Thoracic aorta (tissue), 2 donors: ENCODE data around the gene GRK7. TPM values are rescaled to one million over a fixed set of nuclear protein-coding genes. Genes with fewer than 3 reads are reported as not detected.

Experiments used
- ATAC-seq: fragments of 150-250 bp; one replicate; pipeline ENCODE4 v1.8.0; 2017; ENCODE audit warnings: low read depth; ENCODE audit not compliant: insufficient number of reproducible peaks, low FRiP score
- DNase-seq: peaks from one replicate; pipeline ENCODE4 v3.0.0-alpha.2; 2020; ENCODE audit warnings: low spot score
- H3K27ac ChIP-seq, 2 donors: fragments of 200-600 bp; sonication (generic); 1 replicate in 1 of 2; 2 replicates in 1 of 2; pipeline ENCODE4 v1.5.1; 2016; ENCODE audit warnings: mild to moderate bottlenecking in 2 of 2, moderate library complexity in 2 of 2
- H3K27me3 ChIP-seq: fragments of 200-600 bp; sonication (generic); replicated peaks from 2 replicates; pipeline ENCODE4 v1.6.0; 2016; ENCODE audit warnings: mild to moderate bottlenecking; ENCODE audit not compliant: insufficient read depth
- H3K36me3 ChIP-seq: fragments of 200-600 bp; sonication (generic); one replicate; pipeline ENCODE4 v1.5.1; 2016
- H3K4me1 ChIP-seq, 2 donors: fragments of 200-600 bp; sonication (generic); 1 replicate in 1 of 2; 2 replicates in 1 of 2; pipeline versions ENCODE4 v1.5.1 to v1.6.0; 2016; ENCODE audit warnings: low read depth in 2 of 2, mild to moderate bottlenecking in 1 of 2; ENCODE audit not compliant: control insufficient read depth in 1 of 2
- H3K4me3 ChIP-seq: fragments of 200-600 bp; sonication (generic); 2 replicates; pipeline ENCODE4 v1.5.1; 2016; ENCODE audit warnings: mild to moderate bottlenecking
- H3K9me3 ChIP-seq: fragments of 200-600 bp; sonication (generic); 2 replicates; pipeline ENCODE4 v1.5.1; 2016
- CTCF ChIP-seq: fragments of 200-600 bp; sonication (generic); IDR thresholded peaks from one replicate; pipeline ENCODE4 v1.5.1; 2019; ENCODE audit warnings: antibody characterized with exemption
- total RNA-seq, 2 donors: library from RNA; depleted of rRNA; stranded (reverse); fragments of >200 nt; gene quantifications; one replicate each; pipeline versions ENCODE4 v1.1.0 to v1.2.3, GENCODE V29; 2016

GRK7 gene
- total RNA-seq = not detected

DNA sequence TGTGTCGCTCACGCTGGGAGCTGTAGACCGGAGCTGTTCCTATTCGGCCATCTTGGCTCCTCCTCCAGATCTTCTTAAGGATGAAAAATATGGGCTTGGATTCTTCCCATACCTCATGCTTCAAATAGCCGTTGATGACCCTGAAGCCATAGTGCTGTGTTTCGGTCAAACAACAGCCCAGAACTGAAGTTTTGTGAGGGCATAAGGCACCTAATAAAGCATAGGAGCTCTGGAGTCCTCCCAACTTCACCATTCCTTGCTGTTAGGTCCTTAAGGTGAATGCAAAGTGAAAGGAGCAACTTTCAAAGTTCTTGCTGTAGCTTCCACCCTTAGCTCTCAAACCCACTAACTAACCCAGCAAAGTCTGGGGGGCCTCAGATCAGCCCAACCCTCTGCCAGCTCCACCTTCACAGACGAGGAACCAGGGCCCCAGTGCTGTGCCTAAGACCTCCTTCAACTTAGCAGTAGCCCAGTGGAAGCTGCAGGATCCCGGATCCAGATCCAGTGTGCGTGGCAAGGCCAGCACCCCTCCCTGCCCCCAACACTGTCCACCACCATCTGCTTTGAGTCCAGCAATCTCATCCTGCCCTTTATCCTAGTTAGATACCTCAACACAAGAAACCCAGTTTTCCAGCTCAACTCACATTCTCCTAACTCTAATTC, at the start of gene GRK7:
Gene GRK7 (plus strand): TSS at position 321 of the 663 bp plus-strand sequence. CDS start 14,877 bp downstream, outside the sequence.
- H3K4me1 ChIP-seq = no peaks in the 10 kb centered on the region
- no peaks in the 10 kb centered on the region for H3K27me3 ChIP-seq
- no peak for TF ChIP-seq CTCF
- H3K36me3 ChIP-seq = no peaks in the 10 kb centered on the region
- H3K27ac ChIP-seq = no peak within 1 kb of the TSS
- ATAC-seq = no peak
- H3K4me3 ChIP-seq = no peak within 1 kb of the TSS
- H3K9me3 ChIP-seq = no peaks in the 10 kb centered on the region
- DNase-seq = no peak

DNA sequence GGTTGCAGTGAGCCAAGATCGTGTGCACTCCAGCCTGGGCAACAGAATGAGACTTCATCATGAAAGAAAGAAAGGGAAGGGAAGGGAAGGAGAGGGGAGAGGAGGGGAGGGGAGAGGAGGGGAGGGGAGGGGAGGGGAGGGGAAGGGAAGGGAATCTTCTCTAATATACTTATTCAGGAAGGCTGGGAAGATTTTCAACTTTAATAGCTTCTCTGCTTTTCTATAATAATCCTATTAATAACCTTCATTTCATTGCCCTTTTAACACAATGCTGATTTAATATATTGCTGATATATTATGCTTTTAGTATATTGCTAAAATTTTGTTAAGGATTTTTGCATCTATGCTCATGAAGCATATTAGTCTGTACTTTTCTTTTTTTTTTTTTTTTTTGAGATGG, 48.5 kb upstream of the GRK7 start:
- H3K4me3 ChIP-seq = no peak overlapping the region
- no peak for TF ChIP-seq CTCF
- ATAC-seq = no peak
- H3K36me3 ChIP-seq = no peaks in the 10 kb centered on the region
- no peak overlapping the region for H3K27ac ChIP-seq
- H3K4me1 ChIP-seq = peaks cover 6 to 15% of the 10 kb centered on the region in 2 donors
- no peak for DNase-seq
- H3K9me3 ChIP-seq = no peaks in the 10 kb centered on the region
- no peaks in the 10 kb centered on the region for H3K27me3 ChIP-seq

GRCh38 chr3:141722081-141722480, 41.1 kb upstream of the GRK7 start:
- TF ChIP-seq CTCF = no peak
- no peaks in the 10 kb centered on the region for H3K36me3 ChIP-seq
- DNase-seq (no peak), ATAC-seq (no peak)
- no peak overlapping the region for H3K4me3 ChIP-seq
- no peaks in the 10 kb centered on the region for H3K9me3 ChIP-seq
- H3K27ac ChIP-seq = no peak overlapping the region
- H3K27me3 ChIP-seq = no peaks in the 10 kb centered on the region
- H3K4me1 ChIP-seq = peaks cover 0 to 3% of the 10 kb centered on the region in 2 donors

DNA sequence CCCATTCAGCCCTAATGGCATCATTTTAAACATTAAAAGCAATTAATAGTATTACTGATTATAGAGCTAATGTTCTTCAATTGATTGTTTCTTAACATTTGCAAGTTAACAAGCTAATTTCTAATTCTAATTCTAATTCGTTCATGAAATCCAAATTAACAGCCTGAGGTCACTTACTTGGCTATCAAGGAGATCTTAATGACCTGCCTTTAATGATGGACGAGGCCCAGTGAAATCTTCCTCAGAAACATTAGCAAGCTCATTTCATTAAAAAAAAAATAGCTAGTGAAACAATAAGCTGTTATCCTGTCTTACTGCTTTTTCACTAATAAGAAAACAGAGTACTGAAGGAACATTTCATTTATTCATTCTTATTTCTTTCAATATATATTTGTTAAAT, 40.6 kb upstream of the GRK7 start:
- DNase-seq = no peak
- no peaks in the 10 kb centered on the region for H3K36me3 ChIP-seq
- no peaks in the 10 kb centered on the region for H3K27me3 ChIP-seq
- H3K27ac ChIP-seq = peak overlapping the region in 1 of 2 donors; percentile 76
- no peaks in the 10 kb centered on the region for H3K9me3 ChIP-seq
- H3K4me1 ChIP-seq = peaks cover 0 to 3% of the 10 kb centered on the region in 2 donors
- no peak overlapping the region for H3K4me3 ChIP-seq
- TF ChIP-seq CTCF = no peak
- ATAC-seq = no peak

DNA sequence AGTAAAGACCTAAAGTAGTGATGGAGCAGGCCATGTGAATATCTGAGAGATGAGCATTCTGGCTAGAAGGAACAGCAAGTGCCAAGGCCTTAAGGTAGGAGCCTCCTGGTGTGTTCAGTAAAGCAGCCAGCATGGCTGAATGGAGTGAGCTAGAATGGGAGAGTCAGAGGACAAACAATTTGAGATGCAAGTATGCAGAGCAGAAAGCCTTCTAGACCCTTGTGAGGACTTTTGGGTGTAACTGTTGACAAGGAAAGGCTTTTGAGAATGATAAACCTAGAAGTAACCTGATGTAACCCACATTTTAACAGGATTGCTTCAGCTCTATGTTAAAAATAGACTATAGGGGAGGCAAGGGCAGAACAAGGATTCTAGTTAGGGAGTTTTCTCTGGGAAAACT, 40.0 kb upstream of the GRK7 start:
- H3K4me3 ChIP-seq = no peak overlapping the region
- peak overlapping the region in 1 of 2 donors; percentile 76 for H3K27ac ChIP-seq
- H3K27me3 ChIP-seq = no peaks in the 10 kb centered on the region
- H3K4me1 ChIP-seq = peaks cover 0 to 3% of the 10 kb centered on the region in 2 donors
- H3K36me3 ChIP-seq = no peaks in the 10 kb centered on the region
- ATAC-seq (no peak), DNase-seq (no peak)
- H3K9me3 ChIP-seq = no peaks in the 10 kb centered on the region
- TF ChIP-seq CTCF = no peak
